MM.1S (cell line): ENCODE data around the gene COX7A1.
"Not testable (repeated sequence)": the region's sequence is repeated elsewhere in the genome, so short reads cannot be mapped to it uniquely, and the experiment has no call there.

Experiments used
- CTCF ChIP-seq: fragments of 300-600 bp; sonication (generic); IDR thresholded peaks from 2 replicates; pipeline ENCODE4 v1.5.1; 2016; ENCODE audit warnings: antibody characterized with exemption, low read length, mixed read lengths
- EZH2 ChIP-seq: fragments of 300-600 bp; sonication (generic); optimal IDR thresholded peaks from 2 replicates; pipeline ENCODE3; 2017; ENCODE audit warnings: low read depth, mild to moderate bottlenecking, antibody characterized with exemption, low read length, mixed read lengths

DNA sequence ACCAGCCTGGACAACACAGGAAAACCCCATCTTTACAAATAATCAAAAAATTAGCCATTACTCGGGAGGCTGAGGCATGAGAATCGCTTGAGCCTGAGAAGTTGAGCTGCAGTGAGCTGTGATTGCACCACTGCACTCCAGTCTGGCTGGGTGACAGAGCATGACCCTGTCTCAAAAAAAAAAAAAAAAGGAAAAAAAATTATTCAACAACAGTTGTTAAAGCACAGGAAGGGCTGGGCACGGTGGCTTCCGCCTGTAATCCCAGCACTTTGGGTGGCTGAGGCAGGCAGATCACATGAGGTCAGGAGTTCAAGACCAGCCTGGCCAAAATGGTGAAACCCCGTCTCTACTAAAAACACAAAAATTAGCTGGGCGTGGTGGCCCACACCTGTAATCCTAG lies 21.0 kb downstream of the COX7A1 start:
- TF ChIP-seq CTCF, EZH2: not testable (repeated sequence)
